NB4 (cell line): ENCODE results near the gene GABBR2.

Experiments
- CTCF ChIP-seq: IDR thresholded peaks from one replicate; pipeline ENCODE4 v1.5.1; 2012; ENCODE audit warnings: low read depth, low read length
- MAX ChIP-seq: IDR thresholded peaks from 2 replicates; pipeline ENCODE4 v1.6.1; 2011; ENCODE audit warnings: low read depth, low read length
- MYC ChIP-seq: IDR thresholded peaks from 2 replicates; pipeline ENCODE4 v1.6.1; 2011; ENCODE audit warnings: low read depth, low read length
- POLR2A ChIP-seq: IDR thresholded peaks from 2 replicates; pipeline ENCODE4 v1.6.1; 2011; ENCODE audit warnings: mild to moderate bottlenecking; ENCODE audit not compliant: insufficient read length; ENCODE audit errors: extremely low read depth

- no peak for TF ChIP-seq CTCF
- TF ChIP-seq POLR2A = no peak
- no peak for TF ChIP-seq MYC
- TF ChIP-seq MAX = no peak
Observed at GRCh38 chr9:98357921-98358535, 350.7 kb downstream of the GABBR2 start.
